GM12865 (cell line): ENCODE data around the gene NTRK1.

Source experiments
- DNase-seq: peaks from one replicate; pipeline ENCODE4 v3.0.0; 2010; ENCODE audit warnings: low read depth
- H3K4me3 ChIP-seq: 2 replicates; pipeline ENCODE4 v1.5.1; 2011; ENCODE audit warnings: mild to moderate bottlenecking, low read depth, low read length, control low read depth
- CTCF ChIP-seq: IDR thresholded peaks from 2 replicates; pipeline ENCODE4 v1.5.1; 2011; ENCODE audit warnings: low read length, control low read depth, low read depth, inconsistent platforms; ENCODE audit not compliant: insufficient read depth; ENCODE audit errors: missing control alignments

NTRK1 gene

GRCh38 chr1:156815307-156815826, 45.3 kb upstream of the NTRK1 start:
- no peak for TF ChIP-seq CTCF
- no peak overlapping the region for H3K4me3 ChIP-seq
- DNase-seq, result no peak

- no peak for TF ChIP-seq CTCF
- no peak for DNase-seq
- peak overlapping the region; percentile 52 for H3K4me3 ChIP-seq
Observed at GRCh38 chr1:156815961-156816422, 44.7 kb upstream of the NTRK1 start.

DNA sequence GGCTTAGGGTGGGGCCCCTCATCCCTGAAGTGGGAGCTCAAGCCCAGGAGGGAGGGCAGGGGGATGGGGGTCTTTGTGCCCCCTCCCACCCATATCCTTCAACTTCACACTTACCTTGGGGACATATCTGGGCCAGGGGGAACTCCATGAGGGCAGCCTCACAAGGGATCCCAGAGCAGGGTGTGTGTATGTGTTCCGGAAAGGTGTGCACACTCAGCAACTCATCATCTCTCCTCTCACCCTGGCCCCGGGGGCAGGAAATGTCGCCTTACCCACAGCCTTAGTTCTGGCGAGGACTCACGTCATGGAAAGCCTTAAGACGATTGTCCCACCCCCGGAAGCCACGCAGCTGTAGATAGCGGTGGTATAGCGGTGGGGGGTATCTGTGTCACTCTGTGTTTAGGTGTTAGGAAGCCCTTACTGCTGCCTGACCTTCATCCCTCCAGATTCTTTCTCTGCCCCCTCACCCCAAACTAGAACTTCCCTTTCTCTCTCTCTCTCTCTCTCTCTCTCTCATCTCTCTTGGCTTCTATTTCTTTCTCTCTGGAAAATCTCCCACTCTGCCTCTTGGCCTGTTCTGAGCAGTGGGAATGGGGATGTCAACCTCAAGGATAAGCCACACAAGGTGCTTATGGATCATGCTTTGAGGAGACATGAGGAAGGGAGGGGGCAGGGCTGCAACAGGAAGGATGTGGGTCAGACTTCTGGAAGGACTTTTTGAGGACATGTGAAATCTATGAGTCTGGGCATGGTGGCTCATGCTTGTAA, 43.9 kb upstream of the NTRK1 start, which contains the start of gene SH2D2A:
Gene SH2D2A (minus strand): TSS at position 288 of the 768 bp plus-strand sequence. CDS start 140 bp downstream, at position 148.
- TF ChIP-seq CTCF, result no peak
- H3K4me3 ChIP-seq, result peak within 1 kb of the TSS; percentile 52
- peak; percentile 90 for DNase-seq

- TF ChIP-seq CTCF, result no peak
- no peak for DNase-seq
- H3K4me3 ChIP-seq, result no peak overlapping the region
Observed at GRCh38 chr1:156821801-156822200, 38.9 kb upstream of the NTRK1 start.

DNA sequence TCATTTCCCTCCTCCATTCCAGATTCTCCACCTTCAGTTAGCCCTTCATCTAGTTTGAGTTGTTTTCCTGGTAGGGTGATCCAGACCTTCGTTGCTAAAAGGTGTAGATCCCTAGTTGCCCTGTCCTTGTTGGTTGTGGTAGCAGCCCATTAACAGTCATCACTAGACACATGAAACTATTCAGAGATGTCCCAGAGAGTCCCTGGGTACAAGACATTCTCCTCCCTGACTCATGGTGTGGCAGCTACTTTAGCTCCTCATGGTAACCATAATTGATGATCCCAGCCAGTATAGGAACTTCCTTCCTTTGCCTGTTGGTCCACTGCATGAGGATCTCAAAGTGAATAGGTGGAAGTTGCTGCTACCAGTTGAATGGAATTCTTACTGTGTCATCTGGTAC, 38.0 kb upstream of the NTRK1 start:
- no peak overlapping the region for H3K4me3 ChIP-seq
- DNase-seq, result no peak
- no peak for TF ChIP-seq CTCF

GRCh38 chr1:156823210-156823790, 37.4 kb upstream of the NTRK1 start:
- no peak for TF ChIP-seq CTCF
- H3K4me3 ChIP-seq, result no peak overlapping the region
- no peak for DNase-seq

DNA sequence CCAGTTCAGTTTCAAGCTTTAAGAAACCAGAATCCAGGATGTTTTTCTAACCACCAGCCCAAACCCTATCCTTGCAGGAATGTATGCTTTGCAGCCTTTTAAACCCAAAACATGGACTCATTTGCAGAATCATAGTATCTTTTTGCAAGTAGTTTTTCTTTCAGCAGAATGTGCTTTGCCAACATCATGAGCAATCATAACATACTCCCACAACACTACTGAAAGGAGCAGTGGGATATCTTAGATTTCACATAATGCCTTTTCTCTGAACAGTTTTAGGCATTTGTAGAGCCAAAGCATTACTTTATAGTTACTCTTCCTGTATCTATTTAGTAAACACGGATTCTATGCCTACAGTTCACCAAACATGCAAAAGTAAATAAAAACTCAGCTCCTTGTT, 34.0 kb upstream of the NTRK1 start:
- H3K4me3 ChIP-seq, result no peak overlapping the region
- no peak for TF ChIP-seq CTCF
- DNase-seq, result no peak
